Measurements from ENCODE around the gene UHRF2.
"Not testable (repeated sequence)": the region's sequence is repeated elsewhere in the genome, so short reads cannot be mapped to it uniquely, and the experiment has no call there.

The UHRF2 gene

GRCh38 chr9:6450641-6451375 lies 37.8 kb downstream of the UHRF2 start:
- TF ChIP-seq EZH2phosphoT487 (IDR thresholded peaks at IDR 0.05; ENCODE audit: low read length): no peak
- no peak for TF ChIP-seq CTCF (IDR thresholded peaks at IDR 0.05; ENCODE audit: low read length)
- TF ChIP-seq EZH2 (optimal IDR thresholded peaks at IDR 0.05; ENCODE audit: low read depth, low read length): no peak

GRCh38 chr9:6455292-6455691 lies 42.3 kb downstream of the UHRF2 start:
- not testable (repeated sequence) for H3K4me1 ChIP-seq (ENCODE audit: low read length); H3K27me3 ChIP-seq (replicated peaks; ENCODE audit: insufficient read depth, low read length); H3K4me2 ChIP-seq (ENCODE audit: low read depth, low read length); H2AFZ ChIP-seq (ENCODE audit: low read length); DNase-seq; H3F3A ChIP-seq (ENCODE audit: insufficient read depth, low read length); H3K9ac ChIP-seq (ENCODE audit: low read length); H3K4me3 ChIP-seq (ENCODE audit: low read length); H3K9me3 ChIP-seq (replicated peaks; ENCODE audit: insufficient read depth, low read length); H3K9me2 ChIP-seq (replicated peaks; ENCODE audit: insufficient read depth, low read length); H3K36me3 ChIP-seq (replicated peaks; ENCODE audit: insufficient read depth, low read length); H3K27ac ChIP-seq (ENCODE audit: low read length)
- Histone ChIP-seq H4K20me1 (ENCODE audit: insufficient read depth, low read length) (peaks cover 51% of the 10 kb centered on the region), H3K79me2 (ENCODE audit: low read length) (peaks cover 100% of the 10 kb centered on the region)

More at GRCh38 chr9:6450641-6451375, 37.8 kb downstream of the UHRF2 start:
- 0 out of 2 replicates have a peak, but pooled peaks cover 4% of the 10 kb centered on the region for H3K36me3 ChIP-seq (replicated peaks; ENCODE audit: insufficient read depth, low read length)
- peaks cover 58% of the 10 kb centered on the region for H4K20me1 ChIP-seq (ENCODE audit: insufficient read depth, low read length)
- no peaks in the 10 kb centered on the region for H3K9me3 ChIP-seq (replicated peaks; ENCODE audit: insufficient read depth, low read length)
- no peak overlapping the region for H3K4me3 ChIP-seq (ENCODE audit: low read length)
- no peak overlapping the region for H3K9ac ChIP-seq (ENCODE audit: low read length)
- no peaks in the 10 kb centered on the region for H3F3A ChIP-seq (ENCODE audit: insufficient read depth, low read length)
- peaks cover 100% of the 10 kb centered on the region for H3K79me2 ChIP-seq (ENCODE audit: low read length)
- no peaks in the 10 kb centered on the region for H3K4me1 ChIP-seq (ENCODE audit: low read length)
- no peak for DNase-seq
- H3K9me2 ChIP-seq (replicated peaks; ENCODE audit: insufficient read depth, low read length): no peaks in the 10 kb centered on the region
- H3K27ac ChIP-seq (ENCODE audit: low read length): no peak overlapping the region
- H3K27me3 ChIP-seq (replicated peaks; ENCODE audit: insufficient read depth, low read length): no peaks in the 10 kb centered on the region
- H3K4me2 ChIP-seq (ENCODE audit: low read depth, low read length): no peak overlapping the region
- no peak overlapping the region for H2AFZ ChIP-seq (ENCODE audit: low read length)

GRCh38 chr9:6458704-6459103 lies 45.7 kb downstream of the UHRF2 start:
- Histone ChIP-seq H4K20me1 (ENCODE audit: insufficient read depth, low read length) (peaks cover 32% of the 10 kb centered on the region), H3K79me2 (ENCODE audit: low read length) (peaks cover 99% of the 10 kb centered on the region)
- H3K4me2 ChIP-seq (ENCODE audit: low read depth, low read length); DNase-seq; H3K9ac ChIP-seq (ENCODE audit: low read length); H2AFZ ChIP-seq (ENCODE audit: low read length); H3K36me3 ChIP-seq (replicated peaks; ENCODE audit: insufficient read depth, low read length); H3K9me2 ChIP-seq (replicated peaks; ENCODE audit: insufficient read depth, low read length); H3F3A ChIP-seq (ENCODE audit: insufficient read depth, low read length); H3K4me1 ChIP-seq (ENCODE audit: low read length); H3K9me3 ChIP-seq (replicated peaks; ENCODE audit: insufficient read depth, low read length); H3K27ac ChIP-seq (ENCODE audit: low read length); H3K27me3 ChIP-seq (replicated peaks; ENCODE audit: insufficient read depth, low read length); H3K4me3 ChIP-seq (ENCODE audit: low read length): not testable (repeated sequence)

GRCh38 chr9:6459718-6460117 lies 46.7 kb downstream of the UHRF2 start:
- Histone ChIP-seq H2AFZ (ENCODE audit: low read length) (no peak overlapping the region), H4K20me1 (ENCODE audit: insufficient read depth, low read length) (peaks cover 22% of the 10 kb centered on the region), H3K27me3 (replicated peaks; ENCODE audit: insufficient read depth, low read length) (no peaks in the 10 kb centered on the region), H3K36me3 (replicated peaks; ENCODE audit: insufficient read depth, low read length) (no peaks in the 10 kb centered on the region), H3K9me3 (replicated peaks; ENCODE audit: insufficient read depth, low read length) (no peaks in the 10 kb centered on the region), H3K9ac (ENCODE audit: low read length) (no peak overlapping the region), H3K27ac (ENCODE audit: low read length) (no peak overlapping the region), H3F3A (ENCODE audit: insufficient read depth, low read length) (no peaks in the 10 kb centered on the region), H3K79me2 (ENCODE audit: low read length) (peaks cover 99% of the 10 kb centered on the region), H3K4me1 (ENCODE audit: low read length) (no peaks in the 10 kb centered on the region), H3K4me2 (ENCODE audit: low read depth, low read length) (no peak overlapping the region), H3K9me2 (replicated peaks; ENCODE audit: insufficient read depth, low read length) (no peaks in the 10 kb centered on the region), H3K4me3 (ENCODE audit: low read length) (no peak overlapping the region)
- DNase-seq: no peak
- TF ChIP-seq EZH2 (optimal IDR thresholded peaks at IDR 0.05; ENCODE audit: low read depth, low read length) (no peak), EZH2phosphoT487 (IDR thresholded peaks at IDR 0.05; ENCODE audit: low read length) (no peak), CTCF (IDR thresholded peaks at IDR 0.05; ENCODE audit: low read length) (no peak)

Measured in MM.1S (cell line).